Measurements from ENCODE around the gene NMT2. TPM values are rescaled to one million over a fixed set of nuclear protein-coding genes. Genes with fewer than 3 reads are reported as not detected.

NMT2 gene
- total RNA-seq, 1 donor, result 107 TPM

DNA sequence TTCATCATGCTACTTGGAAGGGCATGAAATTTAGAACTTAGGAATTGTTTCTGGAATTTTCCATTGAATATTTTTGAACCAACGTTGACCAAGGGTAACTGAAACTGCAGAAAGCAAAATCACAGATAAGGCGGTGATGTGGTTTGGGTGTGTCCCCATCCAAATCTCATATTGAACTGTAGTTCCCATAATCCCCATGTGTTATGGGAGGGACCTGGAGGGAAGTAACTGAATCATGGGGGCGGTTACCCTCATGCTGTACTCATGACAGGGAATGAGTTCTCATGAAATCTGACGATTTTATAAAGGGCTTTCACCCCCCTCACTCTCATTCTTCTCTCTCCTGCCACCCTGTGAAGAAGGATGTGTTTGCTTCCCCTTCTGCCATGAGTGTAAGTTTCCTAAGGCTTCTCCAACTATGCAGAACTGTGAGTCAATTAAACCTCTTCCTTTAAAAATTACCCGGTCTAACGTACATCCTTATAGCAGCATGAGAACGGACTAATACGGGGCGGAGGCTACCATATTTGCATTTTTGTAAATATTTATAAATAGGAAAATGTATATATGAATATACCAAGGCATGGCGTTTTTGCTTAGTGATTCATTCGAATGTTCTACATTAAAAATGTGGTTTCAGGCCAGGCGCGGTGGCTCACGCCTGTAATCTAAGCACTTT, 12.4 kb downstream of the NMT2 start:
- peak; percentile 63 for DNase-seq (ENCODE audit: low read depth)
- no peak overlapping the region for H3K4me3 ChIP-seq (ENCODE audit: low read depth, low read length)
- TF ChIP-seq, protein P1, sequence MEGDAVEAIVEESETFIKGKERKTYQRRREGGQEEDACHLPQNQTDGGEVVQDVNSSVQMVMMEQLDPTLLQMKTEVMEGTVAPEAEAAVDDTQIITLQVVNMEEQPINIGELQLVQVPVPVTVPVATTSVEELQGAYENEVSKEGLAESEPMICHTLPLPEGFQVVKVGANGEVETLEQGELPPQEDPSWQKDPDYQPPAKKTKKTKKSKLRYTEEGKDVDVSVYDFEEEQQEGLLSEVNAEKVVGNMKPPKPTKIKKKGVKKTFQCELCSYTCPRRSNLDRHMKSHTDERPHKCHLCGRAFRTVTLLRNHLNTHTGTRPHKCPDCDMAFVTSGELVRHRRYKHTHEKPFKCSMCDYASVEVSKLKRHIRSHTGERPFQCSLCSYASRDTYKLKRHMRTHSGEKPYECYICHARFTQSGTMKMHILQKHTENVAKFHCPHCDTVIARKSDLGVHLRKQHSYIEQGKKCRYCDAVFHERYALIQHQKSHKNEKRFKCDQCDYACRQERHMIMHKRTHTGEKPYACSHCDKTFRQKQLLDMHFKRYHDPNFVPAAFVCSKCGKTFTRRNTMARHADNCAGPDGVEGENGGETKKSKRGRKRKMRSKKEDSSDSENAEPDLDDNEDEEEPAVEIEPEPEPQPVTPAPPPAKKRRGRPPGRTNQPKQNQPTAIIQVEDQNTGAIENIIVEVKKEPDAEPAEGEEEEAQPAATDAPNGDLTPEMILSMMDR (IDR thresholded peaks at IDR 0.05; ENCODE audit: insufficient read depth, low read length), result no peak

DNA sequence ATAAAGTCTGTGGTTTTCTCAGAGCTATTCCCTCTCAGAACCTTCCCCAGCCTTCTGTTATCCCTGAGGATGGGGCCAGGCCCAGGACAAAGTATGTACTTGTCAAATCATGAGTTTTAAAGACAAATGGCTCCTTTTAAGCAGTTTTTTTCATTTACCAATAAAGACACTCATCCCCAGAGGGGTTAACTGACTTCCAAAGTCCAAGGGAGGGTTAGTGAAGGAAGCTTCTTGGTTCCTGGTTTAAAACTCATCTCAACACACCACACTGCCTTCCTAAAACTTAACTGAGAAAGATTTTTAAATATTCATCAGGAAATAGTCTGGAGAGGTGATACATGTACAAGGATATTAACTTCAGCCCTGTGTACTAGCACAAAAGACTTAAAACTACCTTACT, 15.9 kb downstream of the NMT2 start:
- DNase-seq (ENCODE audit: low read depth), result no peak
- TF ChIP-seq, protein P1 (IDR thresholded peaks at IDR 0.05; ENCODE audit: insufficient read depth, low read length), result no peak
- no peak overlapping the region for H3K4me3 ChIP-seq (ENCODE audit: low read depth, low read length)

DNA sequence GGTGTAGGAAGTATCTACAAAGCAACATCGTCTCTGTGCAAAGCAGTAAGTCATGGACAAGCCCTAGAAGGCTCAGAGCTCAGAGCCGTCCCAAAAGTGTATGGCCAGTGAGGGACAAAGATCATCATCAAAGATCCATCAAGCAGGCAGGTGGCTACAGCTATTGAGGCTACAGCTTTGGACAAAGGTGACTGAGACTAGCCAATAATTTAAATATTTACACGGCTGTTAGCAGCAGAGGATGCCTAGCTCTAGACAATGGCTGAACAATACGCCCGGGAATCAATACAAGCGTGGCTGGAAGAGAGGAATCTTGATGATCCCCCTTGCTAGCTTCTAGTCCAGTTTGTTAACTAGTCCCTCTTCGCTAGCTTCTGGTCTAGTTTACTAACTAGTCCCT, 17.9 kb downstream of the NMT2 start:
- TF ChIP-seq, protein P1 (IDR thresholded peaks at IDR 0.05; ENCODE audit: insufficient read depth, low read length), result no peak
- H3K4me3 ChIP-seq (ENCODE audit: low read depth, low read length), result no peak overlapping the region
- DNase-seq (ENCODE audit: low read depth), result no peak

DNA sequence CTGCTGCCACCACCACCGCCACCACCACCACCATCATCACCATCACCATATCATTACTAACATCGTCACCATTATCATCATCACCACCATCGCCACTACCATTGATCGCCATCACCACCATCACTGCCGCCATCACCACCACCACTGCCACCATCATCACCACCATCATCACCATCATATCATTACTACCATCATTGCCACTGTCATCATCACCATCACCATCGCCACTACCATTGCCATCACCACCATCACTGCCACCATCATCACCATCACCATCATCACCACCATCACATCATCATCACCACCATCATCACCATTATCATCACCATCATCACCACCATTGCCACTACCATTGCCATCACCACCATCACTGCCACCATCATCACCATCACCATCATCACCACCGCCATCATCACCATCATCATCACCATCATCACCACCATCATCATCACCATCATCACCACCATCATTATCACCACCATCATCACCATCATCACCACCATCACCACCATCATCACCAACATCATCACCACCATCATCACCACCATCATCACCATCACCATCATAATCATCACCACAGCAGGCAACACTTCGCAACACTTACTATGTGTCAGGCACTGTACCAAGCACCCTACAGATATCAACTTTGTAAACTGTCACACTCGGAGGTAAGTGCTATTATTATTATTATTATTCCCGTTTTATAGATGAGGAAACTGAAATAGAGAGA, 19.3 kb downstream of the NMT2 start:
- H3K4me3 ChIP-seq (ENCODE audit: low read depth, low read length), result no peak overlapping the region
- TF ChIP-seq, protein P1 (IDR thresholded peaks at IDR 0.05; ENCODE audit: insufficient read depth, low read length), result no peak
- no peak for DNase-seq (ENCODE audit: low read depth)

DNA sequence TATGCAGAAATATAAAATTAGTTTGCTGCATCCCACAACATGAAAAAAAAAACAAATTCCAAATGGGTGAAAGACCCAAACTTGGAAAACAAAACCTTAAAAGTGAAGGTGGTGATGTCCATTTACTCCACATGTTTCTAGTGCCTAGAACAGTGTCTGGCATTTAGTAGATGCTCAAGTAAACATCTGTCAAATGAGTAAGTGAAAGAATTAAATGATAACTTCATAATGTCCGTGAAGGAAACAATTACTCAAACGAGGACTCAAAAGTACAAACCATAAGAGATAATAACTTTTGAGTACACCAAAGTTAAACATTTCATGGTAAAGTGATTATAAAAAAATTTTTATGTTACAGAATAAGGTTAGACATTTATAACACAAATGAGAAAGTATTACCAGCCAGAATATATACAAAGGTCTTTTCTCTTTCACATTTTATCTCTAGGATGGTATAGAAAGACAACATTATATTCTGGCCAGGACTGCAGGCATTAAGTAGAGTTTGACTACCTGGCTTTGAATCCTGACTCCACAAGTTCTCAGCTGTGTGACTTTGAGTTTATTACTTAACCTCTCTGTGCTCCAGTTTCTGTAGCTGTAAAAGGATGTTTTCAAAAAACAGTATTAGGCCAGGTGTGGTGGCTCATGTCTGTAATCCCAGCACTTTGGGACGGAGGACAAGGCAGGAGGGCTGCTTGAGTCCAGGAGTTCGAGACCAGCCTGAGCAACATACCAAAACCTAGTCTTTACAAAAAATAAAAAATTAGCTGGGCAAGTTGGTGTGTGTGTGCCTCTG, 20.7 kb downstream of the NMT2 start:
- TF ChIP-seq, protein P1 (IDR thresholded peaks at IDR 0.05; ENCODE audit: insufficient read depth, low read length), result no peak
- H3K4me3 ChIP-seq (ENCODE audit: low read depth, low read length), result no peak overlapping the region
- DNase-seq (ENCODE audit: low read depth), result no peak

DNA sequence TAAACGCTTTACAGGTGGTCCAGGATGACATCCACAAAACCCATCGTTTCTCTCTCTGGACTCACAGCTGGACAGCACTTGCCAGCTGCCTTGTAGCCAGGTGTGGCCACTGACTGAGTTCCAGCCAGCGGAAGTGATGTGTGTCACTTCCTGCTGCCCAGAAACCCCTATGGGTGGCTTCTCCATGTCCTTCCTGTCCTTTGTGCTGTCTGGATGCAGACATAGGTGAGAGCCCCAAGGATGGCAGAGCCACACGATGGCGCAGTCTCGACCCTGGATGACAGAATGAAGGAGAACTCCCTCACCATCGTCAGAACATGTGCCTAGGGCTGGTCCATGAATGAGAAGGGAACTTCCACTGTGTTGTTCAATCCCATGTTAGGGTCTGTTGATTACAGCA, 22.1 kb downstream of the NMT2 start:
- TF ChIP-seq, protein P1 (IDR thresholded peaks at IDR 0.05; ENCODE audit: insufficient read depth, low read length), result no peak
- DNase-seq (ENCODE audit: low read depth), result no peak
- H3K4me3 ChIP-seq (ENCODE audit: low read depth, low read length), result no peak overlapping the region
